ENCODE results near the gene GNB1L.
A peak's percentile ranks its signal among the peaks of the same experiment; 100 is the strongest.

Gene GNB1L

GRCh38 chr22:19764299-19764593, 90.4 kb downstream of the GNB1L start:
- Histone ChIP-seq H3K9me3 (replicated peaks; ENCODE audit: insufficient read depth, low read length) (no peaks in the 10 kb centered on the region), H3K9me2 (replicated peaks; ENCODE audit: insufficient read depth, low read length) (no peaks in the 10 kb centered on the region), H3K4me3 (ENCODE audit: low read length) (no peak overlapping the region), H3K27me3 (replicated peaks; ENCODE audit: insufficient read depth, low read length) (peaks cover 82% of the 10 kb centered on the region), H3F3A (ENCODE audit: insufficient read depth, low read length) (no peaks in the 10 kb centered on the region), H3K27ac (ENCODE audit: low read length) (no peak overlapping the region), H3K36me3 (replicated peaks; ENCODE audit: insufficient read depth, low read length) (no peaks in the 10 kb centered on the region), H3K4me2 (ENCODE audit: low read depth, low read length) (no peak overlapping the region), H3K9ac (ENCODE audit: low read length) (no peak overlapping the region), H2AFZ (ENCODE audit: low read length) (no peak overlapping the region), H4K20me1 (ENCODE audit: insufficient read depth, low read length) (no peaks in the 10 kb centered on the region), H3K4me1 (ENCODE audit: low read length) (no peaks in the 10 kb centered on the region), H3K79me2 (ENCODE audit: low read length) (no peaks in the 10 kb centered on the region)
- TF ChIP-seq EZH2phosphoT487 (IDR thresholded peaks at IDR 0.05; ENCODE audit: low read length): no peak
- no peak for TF ChIP-seq EZH2 (optimal IDR thresholded peaks at IDR 0.05; ENCODE audit: low read depth, low read length)
- TF ChIP-seq CTCF (IDR thresholded peaks at IDR 0.05; ENCODE audit: low read length): no peak
- DNase-seq: no peak

- Histone ChIP-seq H4K20me1 (ENCODE audit: insufficient read depth, low read length) (no peaks in the 10 kb centered on the region), H3K9me3 (replicated peaks; ENCODE audit: insufficient read depth, low read length) (no peaks in the 10 kb centered on the region), H3K27me3 (replicated peaks; ENCODE audit: insufficient read depth, low read length) (peaks cover 82% of the 10 kb centered on the region), H3K4me3 (ENCODE audit: low read length) (no peak overlapping the region), H3K27ac (ENCODE audit: low read length) (no peak overlapping the region), H2AFZ (ENCODE audit: low read length) (no peak overlapping the region), H3K9ac (ENCODE audit: low read length) (no peak overlapping the region), H3K79me2 (ENCODE audit: low read length) (no peaks in the 10 kb centered on the region), H3K4me1 (ENCODE audit: low read length) (no peaks in the 10 kb centered on the region), H3K36me3 (replicated peaks; ENCODE audit: insufficient read depth, low read length) (no peaks in the 10 kb centered on the region), H3K4me2 (ENCODE audit: low read depth, low read length) (no peak overlapping the region), H3F3A (ENCODE audit: insufficient read depth, low read length) (no peaks in the 10 kb centered on the region), H3K9me2 (replicated peaks; ENCODE audit: insufficient read depth, low read length) (no peaks in the 10 kb centered on the region)
- DNase-seq: no peak
- no peak for TF ChIP-seq EZH2 (optimal IDR thresholded peaks at IDR 0.05; ENCODE audit: low read depth, low read length)
- TF ChIP-seq EZH2phosphoT487 (IDR thresholded peaks at IDR 0.05; ENCODE audit: low read length): no peak
- no peak for TF ChIP-seq CTCF (IDR thresholded peaks at IDR 0.05; ENCODE audit: low read length)
Observed at GRCh38 chr22:19763458-19764298, 91.0 kb downstream of the GNB1L start.

GRCh38 chr22:19762568-19763457, 91.9 kb downstream of the GNB1L start:
- Histone ChIP-seq H3F3A (ENCODE audit: insufficient read depth, low read length) (peaks cover 2% of the 10 kb centered on the region), H2AFZ (ENCODE audit: low read length) (no peak overlapping the region), H3K9ac (ENCODE audit: low read length) (no peak overlapping the region), H3K27me3 (replicated peaks; ENCODE audit: insufficient read depth, low read length) (peaks cover 82% of the 10 kb centered on the region), H4K20me1 (ENCODE audit: insufficient read depth, low read length) (no peaks in the 10 kb centered on the region), H3K4me1 (ENCODE audit: low read length) (no peaks in the 10 kb centered on the region), H3K36me3 (replicated peaks; ENCODE audit: insufficient read depth, low read length) (no peaks in the 10 kb centered on the region), H3K9me2 (replicated peaks; ENCODE audit: insufficient read depth, low read length) (no peaks in the 10 kb centered on the region), H3K79me2 (ENCODE audit: low read length) (no peaks in the 10 kb centered on the region), H3K9me3 (replicated peaks; ENCODE audit: insufficient read depth, low read length) (no peaks in the 10 kb centered on the region), H3K4me2 (ENCODE audit: low read depth, low read length) (peak overlapping the region; percentile 34; the same call in 1 of the 2 replicates), H3K4me3 (ENCODE audit: low read length) (no peak overlapping the region; the same call in 1 of the 2 replicates), H3K27ac (ENCODE audit: low read length) (no peak overlapping the region)
- TF ChIP-seq EZH2phosphoT487 (IDR thresholded peaks at IDR 0.05; ENCODE audit: low read length) (no peak), EZH2 (optimal IDR thresholded peaks at IDR 0.05; ENCODE audit: low read depth, low read length) (no peak)
- no peak for DNase-seq
